ENCODE measurements around the gene S100Z. TPM values are rescaled to one million over a fixed set of nuclear protein-coding genes. Genes with fewer than 3 reads are reported as not detected.
"Not testable (repeated sequence)": the region's sequence is repeated elsewhere in the genome, so short reads cannot be mapped to it uniquely, and the experiment has no call there.

S100Z gene
- total RNA-seq, 1 experiment from 2014 or later: 22.4 TPM

- not testable (repeated sequence) for H3K27ac ChIP-seq (ENCODE audit: low read length); H3K9ac ChIP-seq (ENCODE audit: low read length); DNase-seq; H3K4me1 ChIP-seq (ENCODE audit: low read length); H3K9me3 ChIP-seq (ENCODE audit: low read length); H3K79me2 ChIP-seq (ENCODE audit: low read length); H3K36me3 ChIP-seq (ENCODE audit: insufficient read depth, low read length); H3K4me3 ChIP-seq (ENCODE audit: low read length); H3K9me2 ChIP-seq (replicated peaks; ENCODE audit: insufficient read depth, low read length); H3K27me3 ChIP-seq (ENCODE audit: low read length); H3K4me2 ChIP-seq (ENCODE audit: low read depth, low read length, poor library complexity, severe bottlenecking); H2AFZ ChIP-seq (ENCODE audit: low read length); H4K20me1 ChIP-seq (ENCODE audit: insufficient read depth, low read depth, low read length)
These were observed 5.7 kb downstream of the S100Z start for GRCh38 chr5:76855501-76855900.

- Histone ChIP-seq H3K79me2 (ENCODE audit: low read length) (no peaks in the 10 kb centered on the region), H3K36me3 (ENCODE audit: insufficient read depth, low read length) (no peaks in the 10 kb centered on the region), H3K4me3 (ENCODE audit: low read length) (no peak overlapping the region), H3K9me2 (replicated peaks; ENCODE audit: insufficient read depth, low read length) (no peaks in the 10 kb centered on the region), H3K27me3 (ENCODE audit: low read length) (no peaks in the 10 kb centered on the region), H3K27ac (ENCODE audit: low read length) (no peak overlapping the region), H3K4me2 (ENCODE audit: low read depth, low read length, poor library complexity, severe bottlenecking) (no peak overlapping the region), H3K9me3 (ENCODE audit: low read length) (no peaks in the 10 kb centered on the region), H3K4me1 (ENCODE audit: low read length) (peaks cover 3% of the 10 kb centered on the region; the same call in 1 of the 2 replicates), H3K9ac (ENCODE audit: low read length) (no peak overlapping the region), H4K20me1 (ENCODE audit: insufficient read depth, low read depth, low read length) (no peaks in the 10 kb centered on the region), H2AFZ (ENCODE audit: low read length) (no peak overlapping the region)
- DNase-seq: no peak
These were observed 6.1 kb downstream of the S100Z start for GRCh38 chr5:76855961-76856360.

DNA sequence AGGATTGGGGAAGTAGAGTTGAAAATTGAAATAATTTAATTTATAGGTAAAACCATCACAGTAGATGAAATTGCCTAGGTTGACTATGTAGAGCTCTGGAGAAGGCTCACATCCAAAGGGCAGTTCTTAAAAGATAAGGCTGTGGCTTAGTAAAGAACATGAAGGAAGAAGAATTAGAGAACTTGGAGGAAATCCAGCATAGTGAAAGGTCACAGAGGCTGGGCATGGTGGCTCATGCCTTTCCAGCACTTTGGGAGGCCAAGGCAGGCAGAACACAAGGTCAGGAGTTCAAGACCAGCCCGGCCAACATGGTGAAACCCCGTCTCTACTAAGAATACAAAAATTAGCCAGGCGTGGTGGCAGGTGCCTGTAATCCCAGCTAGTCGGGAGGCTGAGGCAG is 7.0 kb downstream of the S100Z start:
- not testable (repeated sequence) for H3K27ac ChIP-seq (ENCODE audit: low read length); H3K4me2 ChIP-seq (ENCODE audit: low read depth, low read length, poor library complexity, severe bottlenecking); H3K9me3 ChIP-seq (ENCODE audit: low read length); H4K20me1 ChIP-seq (ENCODE audit: insufficient read depth, low read depth, low read length); DNase-seq; H3K9me2 ChIP-seq (replicated peaks; ENCODE audit: insufficient read depth, low read length); H3K36me3 ChIP-seq (ENCODE audit: insufficient read depth, low read length); H2AFZ ChIP-seq (ENCODE audit: low read length); H3K4me1 ChIP-seq (ENCODE audit: low read length); H3K4me3 ChIP-seq (ENCODE audit: low read length); H3K27me3 ChIP-seq (ENCODE audit: low read length); H3K9ac ChIP-seq (ENCODE audit: low read length); H3K79me2 ChIP-seq (ENCODE audit: low read length)

- H3K36me3 ChIP-seq (ENCODE audit: insufficient read depth, low read length): no peaks in the 10 kb centered on the region
- no peaks in the 10 kb centered on the region for H3K9me3 ChIP-seq (ENCODE audit: low read length)
- H4K20me1 ChIP-seq (ENCODE audit: insufficient read depth, low read depth, low read length): no peaks in the 10 kb centered on the region
- no peaks in the 10 kb centered on the region for H3K9me2 ChIP-seq (replicated peaks; ENCODE audit: insufficient read depth, low read length)
- DNase-seq: no peak
- H3K27me3 ChIP-seq (ENCODE audit: low read length): no peaks in the 10 kb centered on the region
- H2AFZ ChIP-seq (ENCODE audit: low read length): no peak overlapping the region
- peaks cover under 1% of the 10 kb centered on the region; the same call in 1 of the 2 replicates for H3K4me1 ChIP-seq (ENCODE audit: low read length)
- H3K4me3 ChIP-seq (ENCODE audit: low read length): no peak overlapping the region
- no peak overlapping the region for H3K27ac ChIP-seq (ENCODE audit: low read length)
- H3K4me2 ChIP-seq (ENCODE audit: low read depth, low read length, poor library complexity, severe bottlenecking): no peak overlapping the region
- no peaks in the 10 kb centered on the region for H3K79me2 ChIP-seq (ENCODE audit: low read length)
- H3K9ac ChIP-seq (ENCODE audit: low read length): no peak overlapping the region
These were observed 9.9 kb downstream of the S100Z start for GRCh38 chr5:76859591-76860247.

- Histone ChIP-seq H3K4me3 (ENCODE audit: low read length) (no peak overlapping the region), H3K9ac (ENCODE audit: low read length) (no peak overlapping the region), H3K4me1 (ENCODE audit: low read length) (no peaks in the 10 kb centered on the region), H3K27ac (ENCODE audit: low read length) (no peak overlapping the region), H3K4me2 (ENCODE audit: low read depth, low read length, poor library complexity, severe bottlenecking) (no peak overlapping the region), H4K20me1 (ENCODE audit: insufficient read depth, low read depth, low read length) (no peaks in the 10 kb centered on the region), H3K79me2 (ENCODE audit: low read length) (no peaks in the 10 kb centered on the region), H3K9me3 (ENCODE audit: low read length) (no peaks in the 10 kb centered on the region), H3K9me2 (replicated peaks; ENCODE audit: insufficient read depth, low read length) (no peaks in the 10 kb centered on the region), H3K27me3 (ENCODE audit: low read length) (no peaks in the 10 kb centered on the region), H2AFZ (ENCODE audit: low read length) (no peak overlapping the region), H3K36me3 (ENCODE audit: insufficient read depth, low read length) (no peaks in the 10 kb centered on the region)
- DNase-seq: no peak
These were observed 11.8 kb downstream of the S100Z start for GRCh38 chr5:76861612-76862011.

DNA sequence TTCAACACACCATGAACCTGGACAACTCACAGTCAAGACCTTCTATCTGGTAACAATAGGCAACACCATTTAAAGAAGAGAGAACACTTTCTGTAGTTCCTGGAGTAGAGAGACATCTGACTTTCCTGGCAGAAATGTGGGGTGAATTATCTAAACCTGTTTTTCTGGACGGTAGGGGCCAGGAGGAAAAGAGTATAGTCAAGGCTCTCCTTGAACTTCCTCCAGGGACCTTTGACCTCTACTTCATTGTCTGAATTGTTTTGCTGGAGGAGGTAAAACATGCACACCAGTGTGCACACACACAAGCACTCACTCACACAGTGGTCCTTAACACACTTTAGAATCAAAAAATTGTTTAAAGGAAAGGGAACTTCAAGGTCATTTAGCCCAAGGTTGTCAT is 13.2 kb downstream of the S100Z start:
- DNase-seq: no peak
- no peak overlapping the region for H3K4me2 ChIP-seq (ENCODE audit: low read depth, low read length, poor library complexity, severe bottlenecking)
- H3K9me3 ChIP-seq (ENCODE audit: low read length): no peaks in the 10 kb centered on the region
- peaks cover 5% of the 10 kb centered on the region for H3K4me1 ChIP-seq (ENCODE audit: low read length)
- no peaks in the 10 kb centered on the region for H3K79me2 ChIP-seq (ENCODE audit: low read length)
- no peaks in the 10 kb centered on the region for H4K20me1 ChIP-seq (ENCODE audit: insufficient read depth, low read depth, low read length)
- H3K27ac ChIP-seq (ENCODE audit: low read length): no peak overlapping the region
- no peak overlapping the region for H3K4me3 ChIP-seq (ENCODE audit: low read length)
- no peak overlapping the region for H3K9ac ChIP-seq (ENCODE audit: low read length)
- H3K9me2 ChIP-seq (replicated peaks; ENCODE audit: insufficient read depth, low read length): no peaks in the 10 kb centered on the region
- H2AFZ ChIP-seq (ENCODE audit: low read length): no peak overlapping the region
- no peaks in the 10 kb centered on the region for H3K27me3 ChIP-seq (ENCODE audit: low read length)
- H3K36me3 ChIP-seq (ENCODE audit: insufficient read depth, low read length): no peaks in the 10 kb centered on the region

DNA sequence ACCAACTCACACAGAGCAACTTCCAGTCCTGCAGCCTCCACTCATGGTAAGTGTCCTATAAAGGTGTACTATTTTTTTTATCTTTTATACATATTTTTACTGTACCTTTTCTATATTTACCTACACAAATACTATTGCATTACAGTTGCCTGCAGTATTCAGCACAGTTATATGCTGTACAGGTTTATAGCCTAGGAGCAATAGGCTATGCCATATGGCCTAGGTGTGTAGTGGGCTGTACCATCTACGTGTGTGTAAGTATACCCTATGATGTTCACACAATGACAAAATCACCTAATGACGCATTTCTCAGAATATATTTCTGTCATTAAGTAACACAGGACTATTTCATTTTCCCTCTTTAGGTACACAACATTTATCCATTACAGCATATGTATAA is 16.7 kb downstream of the S100Z start:
- Histone ChIP-seq H3K9me2 (replicated peaks; ENCODE audit: insufficient read depth, low read length) (no peaks in the 10 kb centered on the region), H3K27me3 (ENCODE audit: low read length) (no peaks in the 10 kb centered on the region), H2AFZ (ENCODE audit: low read length) (no peak overlapping the region), H4K20me1 (ENCODE audit: insufficient read depth, low read depth, low read length) (no peaks in the 10 kb centered on the region), H3K9ac (ENCODE audit: low read length) (no peak overlapping the region), H3K4me3 (ENCODE audit: low read length) (no peak overlapping the region), H3K36me3 (ENCODE audit: insufficient read depth, low read length) (no peaks in the 10 kb centered on the region), H3K79me2 (ENCODE audit: low read length) (no peaks in the 10 kb centered on the region), H3K4me1 (ENCODE audit: low read length) (peaks cover 19% of the 10 kb centered on the region), H3K27ac (ENCODE audit: low read length) (no peak overlapping the region), H3K4me2 (ENCODE audit: low read depth, low read length, poor library complexity, severe bottlenecking) (no peak overlapping the region), H3K9me3 (ENCODE audit: low read length) (no peaks in the 10 kb centered on the region)
- DNase-seq: no peak

DNA sequence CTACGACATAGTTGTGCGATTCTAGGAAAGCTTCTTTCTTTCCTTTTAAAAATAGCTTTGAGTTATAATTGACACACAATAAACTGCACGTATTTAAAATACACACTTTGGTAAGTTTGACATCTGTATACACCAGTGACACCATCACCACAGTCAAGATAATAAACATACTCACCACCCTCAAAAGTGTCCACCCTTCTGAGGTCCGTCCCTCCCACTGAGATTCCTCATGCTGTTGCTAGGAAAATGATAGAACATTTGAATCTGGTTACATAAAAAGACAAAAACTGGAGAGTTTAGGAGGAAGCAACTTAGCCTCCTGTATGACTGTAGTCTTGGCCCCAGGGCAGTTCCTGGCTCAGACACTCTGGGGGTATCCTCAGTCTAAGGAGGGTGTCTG is 17.2 kb downstream of the S100Z start:
- peaks cover 19% of the 10 kb centered on the region for H3K4me1 ChIP-seq (ENCODE audit: low read length)
- no peak overlapping the region for H2AFZ ChIP-seq (ENCODE audit: low read length)
- no peak overlapping the region for H3K27ac ChIP-seq (ENCODE audit: low read length)
- no peak for DNase-seq
- no peaks in the 10 kb centered on the region for H3K27me3 ChIP-seq (ENCODE audit: low read length)
- no peaks in the 10 kb centered on the region for H3K9me3 ChIP-seq (ENCODE audit: low read length)
- no peak overlapping the region for H3K4me2 ChIP-seq (ENCODE audit: low read depth, low read length, poor library complexity, severe bottlenecking)
- H3K9ac ChIP-seq (ENCODE audit: low read length): no peak overlapping the region
- H3K79me2 ChIP-seq (ENCODE audit: low read length): no peaks in the 10 kb centered on the region
- no peaks in the 10 kb centered on the region for H4K20me1 ChIP-seq (ENCODE audit: insufficient read depth, low read depth, low read length)
- no peak overlapping the region for H3K4me3 ChIP-seq (ENCODE audit: low read length)
- H3K36me3 ChIP-seq (ENCODE audit: insufficient read depth, low read length): no peaks in the 10 kb centered on the region
- H3K9me2 ChIP-seq (replicated peaks; ENCODE audit: insufficient read depth, low read length): no peaks in the 10 kb centered on the region
